B cell (primary cell): ENCODE data around the gene NUP85. TPM values are rescaled to one million over a fixed set of nuclear protein-coding genes. Genes with fewer than 3 reads are reported as not detected.

Source experiments
- ATAC-seq: fragments of 200-7000 bp; cut with Tn5 transposase; one replicate; pipeline ENCODE4 v1.10.0; 2021; ENCODE audit warnings: low read depth, mild to moderate bottlenecking, moderate number of reproducible peaks, moderate library complexity
- CTCF ChIA-PET: fragments of 350-600 bp; sonication (Branson Sonifier 250); formaldehyde crosslinking; loops from one replicate; lab custom pipeline; 2021; ENCODE audit warnings: antibody characterized with exemption, inconsistent platforms; lab: Charles Lee
- POLR2A ChIA-PET: fragments of 350-600 bp; sonication (Branson Sonifier 250); formaldehyde crosslinking; loops from one replicate; lab custom pipeline; 2021; ENCODE audit warnings: antibody characterized with exemption; lab: Charles Lee
- DNase-seq: peaks from one replicate; pipeline ENCODE4 v3.0.0; 2013
- H2AFZ ChIP-seq: 2 replicates; pipeline ENCODE4 v1.6.1; 2012; ENCODE audit warnings: mild to moderate bottlenecking, low read depth, low read length; ENCODE audit not compliant: insufficient read depth, poor library complexity, severe bottlenecking
- H3K27ac ChIP-seq, 2 donors: 1 replicate in 1 of 2; 2 replicates in 1 of 2; pipeline ENCODE4 v1.5.1; 2012 to 2013; ENCODE audit warnings: low read length in 2 of 2, mild to moderate bottlenecking in 2 of 2, moderate library complexity in 1 of 2
- H3K27me3 ChIP-seq, 4 experiments: fragments of 200-600 bp in 1 of 4; sonication (generic) in 1 of 4; replicated peaks in 1 of 4; 1 replicate in 2 of 4; 2 replicates in 2 of 4; pipeline versions ENCODE4 v1.6.1 to v1.7.0; 2013 to 2016; ENCODE audit warnings: low read length in 3 of 4, mild to moderate bottlenecking in 2 of 4, mixed read lengths in 1 of 4, moderate library complexity in 1 of 4; ENCODE audit not compliant: insufficient read depth in 4 of 4, control insufficient read depth in 3 of 4; ENCODE audit errors: control extremely low read depth in 1 of 4
- H3K36me3 ChIP-seq, 2 experiments: replicated peaks in 1 of 2; 1 replicate in 1 of 2; 2 replicates in 1 of 2; pipeline versions ENCODE4 v1.6.1 to v1.7.1; 2013; ENCODE audit warnings: low read length in 1 of 2; ENCODE audit not compliant: insufficient read depth in 2 of 2, control insufficient read depth in 1 of 2; ENCODE audit errors: control extremely low read depth in 1 of 2, extremely low read depth in 1 of 2
- H3K4me1 ChIP-seq, 2 donors: fragments of 200-600 bp in 1 of 2; sonication (generic) in 1 of 2; 1 replicate in 1 of 2; 2 replicates in 1 of 2; pipeline versions ENCODE4 v1.5.1 to v1.6.1; 2013 to 2017; ENCODE audit warnings: low read length in 2 of 2; ENCODE audit not compliant: control insufficient read depth in 2 of 2, insufficient read depth in 2 of 2
- H3K4me2 ChIP-seq: replicated peaks from 2 replicates; pipeline ENCODE3; 2012; ENCODE audit warnings: mild to moderate bottlenecking, low read depth, low read length; ENCODE audit not compliant: poor library complexity, severe bottlenecking
- H3K4me3 ChIP-seq, 5 experiments: fragments of 200-600 bp in 1 of 5; sonication (generic) in 1 of 5; 1 replicate in 3 of 5; 2 replicates in 2 of 5; pipeline versions ENCODE4 v1.5.1 to v1.7.0; 2011 to 2016; ENCODE audit warnings: low read length in 4 of 5, mild to moderate bottlenecking in 4 of 5, low read depth in 2 of 5, control low read depth in 1 of 5, moderate library complexity in 1 of 5; ENCODE audit not compliant: insufficient read depth in 1 of 5; ENCODE audit errors: control extremely low read depth in 1 of 5, extremely low read depth in 1 of 5
- H3K79me2 ChIP-seq: fragments of 200-600 bp; sonication (generic); one replicate; pipeline ENCODE4 v1.6.0; 2016; ENCODE audit warnings: low read length; ENCODE audit not compliant: control insufficient read depth, insufficient read depth
- H3K9ac ChIP-seq: fragments of 200-600 bp; sonication (generic); 2 replicates; pipeline ENCODE4 v1.6.1; 2017; ENCODE audit warnings: mild to moderate bottlenecking, low read length, moderate library complexity
- H3K9me3 ChIP-seq, 3 donors: one replicate each; pipeline versions ENCODE4 v1.6.1 to v1.7.1; 2013; ENCODE audit warnings: low read length in 2 of 3; ENCODE audit not compliant: control insufficient read depth in 2 of 3, insufficient read depth in 1 of 3; ENCODE audit errors: control extremely low read depth in 1 of 3
- H4K20me1 ChIP-seq: 2 replicates; pipeline ENCODE4 v1.6.0; 2012; ENCODE audit warnings: mild to moderate bottlenecking, low read length; ENCODE audit not compliant: insufficient read depth, control insufficient read depth, poor library complexity, severe bottlenecking
- H3K27ac Mint-ChIP-seq: one replicate; pipeline ENCODE4 v1.8.0; 2021; ENCODE audit warnings: mixed read lengths
- H3K27me3 Mint-ChIP-seq: one replicate; pipeline ENCODE4 v1.8.0; 2021; ENCODE audit warnings: mixed read lengths
- H3K4me1 Mint-ChIP-seq: one replicate; pipeline ENCODE4 v1.8.0; 2021; ENCODE audit warnings: mixed read lengths
- H3K4me3 Mint-ChIP-seq: one replicate; pipeline ENCODE4 v1.8.0; 2021; ENCODE audit warnings: mixed read lengths
- H3K9me3 Mint-ChIP-seq: one replicate; pipeline ENCODE4 v1.8.0; 2022; ENCODE audit warnings: mixed read lengths; ENCODE audit not compliant: insufficient read depth
- EZH2 ChIP-seq: IDR thresholded peaks from 2 replicates; pipeline ENCODE4 v1.6.1; 2012; ENCODE audit warnings: borderline replicate concordance, low read depth, mild to moderate bottlenecking, moderate library complexity, low read length; ENCODE audit not compliant: insufficient read depth, poor library complexity, severe bottlenecking
- WGBS: methylation state at CpG from one replicate; pipeline ENCODE4 v1.1.5; 2013; ENCODE audit warnings: missing lambda C conversion rate; ENCODE audit not compliant: insufficient coverage; 5-methylcytosine and 5-hydroxymethylcytosine counted together
- intact Hi-C: fragments of 100-400 bp; cut with micrococcal nuclease; formaldehyde crosslinking; loops from one replicate; pipeline ENCODE4 v1.10.0; 2022
- polyA plus RNA-seq: library from polyadenylated mRNA; depleted of rRNA; stranded (reverse); fragments of >200 nt; gene quantifications from 2 replicates; pipeline ENCODE4 v1.2.3, GENCODE V29; 2012
- total RNA-seq, 2 donors: library from RNA; stranded (reverse); fragments of 120-200 nt in 1 of 2; gene quantifications; 1 replicate in 1 of 2; 2 replicates in 1 of 2; pipeline versions ENCODE4 v1.2.3 to v1.2.4, GENCODE V29; 2013 to 2022
- TF ChIP-seq, protein P1 (sequence below): fragments of 200-600 bp; IDR thresholded peaks from one replicate; pipeline ENCODE4 v1.8.0; 2022; ENCODE audit warnings: antibody characterized with exemption, mild to moderate bottlenecking

NUP85 gene
- total and polyA plus RNA-seq, 2 donors (not counting 1 experiment from before 2014, with no cell fraction given): 97.5 to 142 TPM

- Histone ChIP-seq H3K36me3 (peaks cover 6 to 91% of the 10 kb centered on the region in 2 experiments), H3K4me2 (no peak overlapping the region), H3K9me3 (no peaks in the 10 kb centered on the region), H4K20me1 (no peaks in the 10 kb centered on the region), H3K4me1 (peaks cover 13 to 58% of the 10 kb centered on the region in 2 donors), H3K27me3 (no peaks in the 10 kb centered on the region), H3K79me2 (peaks cover 7% of the 10 kb centered on the region), H2AFZ (no peak overlapping the region), H3K4me3 (no peak overlapping the region), H3K27ac (peak overlapping the region; percentile 18 to 55), H3K9ac (no peak overlapping the region)
- DNase-seq (peak; percentile 49), ATAC-seq (no peak)
- Mint-ChIP-seq H3K4me1 (peaks cover 40% of the 10 kb centered on the region), H3K27ac (peak overlapping the region; percentile 67), H3K27me3 (no peaks in the 10 kb centered on the region), H3K9me3 (no peaks in the 10 kb centered on the region), H3K4me3 (no peak overlapping the region)
- no peak for TF ChIP-seq EZH2
- TF ChIP-seq, protein P1, sequence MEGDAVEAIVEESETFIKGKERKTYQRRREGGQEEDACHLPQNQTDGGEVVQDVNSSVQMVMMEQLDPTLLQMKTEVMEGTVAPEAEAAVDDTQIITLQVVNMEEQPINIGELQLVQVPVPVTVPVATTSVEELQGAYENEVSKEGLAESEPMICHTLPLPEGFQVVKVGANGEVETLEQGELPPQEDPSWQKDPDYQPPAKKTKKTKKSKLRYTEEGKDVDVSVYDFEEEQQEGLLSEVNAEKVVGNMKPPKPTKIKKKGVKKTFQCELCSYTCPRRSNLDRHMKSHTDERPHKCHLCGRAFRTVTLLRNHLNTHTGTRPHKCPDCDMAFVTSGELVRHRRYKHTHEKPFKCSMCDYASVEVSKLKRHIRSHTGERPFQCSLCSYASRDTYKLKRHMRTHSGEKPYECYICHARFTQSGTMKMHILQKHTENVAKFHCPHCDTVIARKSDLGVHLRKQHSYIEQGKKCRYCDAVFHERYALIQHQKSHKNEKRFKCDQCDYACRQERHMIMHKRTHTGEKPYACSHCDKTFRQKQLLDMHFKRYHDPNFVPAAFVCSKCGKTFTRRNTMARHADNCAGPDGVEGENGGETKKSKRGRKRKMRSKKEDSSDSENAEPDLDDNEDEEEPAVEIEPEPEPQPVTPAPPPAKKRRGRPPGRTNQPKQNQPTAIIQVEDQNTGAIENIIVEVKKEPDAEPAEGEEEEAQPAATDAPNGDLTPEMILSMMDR: peak; percentile 48
- ChIA-PET CTCF (interaction anchor here (0.5 to 3.8 kb wide), 9 partner anchors 10 to 279 kb away, joined by 3 to 25 read pairs (median 10); partner anchors contain the start of genes GGA3, MIF4GD and MRPS7), POLR2A (no interaction called here)
- intact Hi-C loops: no loop called here
- 85% methylated on average over 20 of the region's 23 CpGs for WGBS
Measured at GRCh38 chr17:75240394-75241142, 35.1 kb downstream of the NUP85 start.

GRCh38 chr17:75241143-75241430, 35.6 kb downstream of the NUP85 start:
- Mint-ChIP-seq H3K27me3 (no peaks in the 10 kb centered on the region), H3K4me1 (peaks cover 40% of the 10 kb centered on the region), H3K4me3 (no peak overlapping the region), H3K27ac (no peak overlapping the region), H3K9me3 (no peaks in the 10 kb centered on the region)
- Histone ChIP-seq H3K9me3 (no peaks in the 10 kb centered on the region), H3K4me1 (peaks cover 13 to 61% of the 10 kb centered on the region in 2 donors), H3K27ac (peak overlapping the region; percentile 36 to 80), H2AFZ (no peak overlapping the region), H4K20me1 (peaks cover under 1% of the 10 kb centered on the region), H3K79me2 (peaks cover 12% of the 10 kb centered on the region), H3K4me2 (no peak overlapping the region), H3K27me3 (no peaks in the 10 kb centered on the region), H3K4me3 (no peak overlapping the region), H3K9ac (no peak overlapping the region), H3K36me3 (peaks cover 6 to 94% of the 10 kb centered on the region in 2 experiments)
- ATAC-seq (no peak), DNase-seq (no peak)
- intact Hi-C loops: no loop called here
- no peak for TF ChIP-seq EZH2
- TF ChIP-seq, protein P1: no peak
- POLR2A ChIA-PET: no interaction called here
- WGBS: 100% methylated on average over 4 of the region's 7 CpGs
- CTCF ChIA-PET: interaction anchor here (2.1 to 3.8 kb wide), 6 partner anchors 9 to 280 kb away, joined by 6 to 25 read pairs (median 18); partner anchors contain the start of genes GGA3, MIF4GD and MRPS7
